PFSK-1 (cell line): ENCODE data around the gene CLIC5.

ENCODE experiments used
- FOXP2 ChIP-seq: optimal IDR thresholded peaks from 2 replicates; pipeline ENCODE3; 2011; ENCODE audit warnings: borderline replicate concordance, control low read depth, inconsistent platforms; ENCODE audit not compliant: insufficient read depth; ENCODE audit errors: extremely low read length, extremely low read depth
- POLR2AphosphoS5 ChIP-seq: IDR thresholded peaks from 2 replicates; pipeline ENCODE4 v1.6.1; 2012; ENCODE audit warnings: low read depth, mild to moderate bottlenecking, control low read depth, low read length, moderate library complexity
- REST ChIP-seq, 2 experiments: IDR thresholded peaks; 2 replicates each; pipeline versions ENCODE4 v1.6.1 to v1.8.0; 2011 to 2012; ENCODE audit warnings: low read depth in 2 of 2, low read length in 2 of 2, control low read depth in 1 of 2, inconsistent platforms in 1 of 2, mild to moderate bottlenecking in 1 of 2, moderate library complexity in 1 of 2; ENCODE audit not compliant: insufficient read depth in 1 of 2
- SIN3A ChIP-seq: IDR thresholded peaks from 2 replicates; pipeline ENCODE4 v1.6.1; 2012; ENCODE audit warnings: mild to moderate bottlenecking, low read length, moderate library complexity, borderline replicate concordance; ENCODE audit not compliant: insufficient read depth
- TAF1 ChIP-seq: IDR thresholded peaks from 2 replicates; pipeline ENCODE4 v1.6.1; 2012; ENCODE audit warnings: low read length, control low read depth, borderline replicate concordance; ENCODE audit not compliant: insufficient read depth

- TF ChIP-seq SIN3A (no peak), POLR2AphosphoS5 (no peak), REST (IDR thresholded peaks at IDR 0.05; ENCODE audit: insufficient read depth in 1 of 2, low read depth in 2 of 2, low read length in 2 of 2) (no peak), TAF1 (no peak), FOXP2 (no peak)
Observed at GRCh38 chr6:46014511-46015118, 1.0 kb downstream of the CLIC5 start.
